Measurements from ENCODE around the gene ADNP.
"Not testable (repeated sequence)": the region's sequence is repeated elsewhere in the genome, so short reads cannot be mapped to it uniquely, and the experiment has no call there.

DNA sequence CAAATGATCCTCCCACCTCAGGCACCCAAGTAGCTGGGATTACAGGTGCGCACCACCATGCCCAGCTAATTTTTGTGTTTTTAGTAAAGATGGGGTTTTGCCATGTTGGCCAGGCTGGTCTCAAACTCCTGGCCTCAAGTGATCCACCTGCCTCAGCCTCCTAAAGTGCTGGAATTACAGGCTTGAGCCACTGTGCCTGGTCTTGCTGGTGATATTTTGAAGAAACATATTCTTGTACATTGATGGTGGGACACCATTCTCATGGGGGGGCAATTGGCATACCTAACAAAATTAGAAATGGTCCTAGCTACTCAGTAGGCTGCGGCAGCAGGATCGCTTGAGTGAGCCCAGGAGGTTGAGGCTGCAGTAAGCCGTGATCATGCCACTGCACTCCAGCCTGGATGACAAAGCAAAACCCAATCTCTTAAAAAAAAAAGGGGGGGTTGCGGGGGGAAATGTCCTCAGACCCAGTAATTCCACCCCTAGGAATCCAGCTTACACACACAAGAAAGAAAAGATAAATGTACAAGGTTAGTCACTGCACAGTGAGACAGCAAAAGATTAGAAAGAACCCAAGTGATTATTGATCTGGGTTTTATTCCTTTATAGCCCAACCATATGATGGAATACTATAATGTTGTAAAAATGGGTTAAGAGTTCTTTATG, 49.3 kb downstream of the ADNP start:
- TF ChIP-seq POLR2A (IDR thresholded peaks at IDR 0.05): not testable (repeated sequence)
- TF ChIP-seq, protein P1, sequence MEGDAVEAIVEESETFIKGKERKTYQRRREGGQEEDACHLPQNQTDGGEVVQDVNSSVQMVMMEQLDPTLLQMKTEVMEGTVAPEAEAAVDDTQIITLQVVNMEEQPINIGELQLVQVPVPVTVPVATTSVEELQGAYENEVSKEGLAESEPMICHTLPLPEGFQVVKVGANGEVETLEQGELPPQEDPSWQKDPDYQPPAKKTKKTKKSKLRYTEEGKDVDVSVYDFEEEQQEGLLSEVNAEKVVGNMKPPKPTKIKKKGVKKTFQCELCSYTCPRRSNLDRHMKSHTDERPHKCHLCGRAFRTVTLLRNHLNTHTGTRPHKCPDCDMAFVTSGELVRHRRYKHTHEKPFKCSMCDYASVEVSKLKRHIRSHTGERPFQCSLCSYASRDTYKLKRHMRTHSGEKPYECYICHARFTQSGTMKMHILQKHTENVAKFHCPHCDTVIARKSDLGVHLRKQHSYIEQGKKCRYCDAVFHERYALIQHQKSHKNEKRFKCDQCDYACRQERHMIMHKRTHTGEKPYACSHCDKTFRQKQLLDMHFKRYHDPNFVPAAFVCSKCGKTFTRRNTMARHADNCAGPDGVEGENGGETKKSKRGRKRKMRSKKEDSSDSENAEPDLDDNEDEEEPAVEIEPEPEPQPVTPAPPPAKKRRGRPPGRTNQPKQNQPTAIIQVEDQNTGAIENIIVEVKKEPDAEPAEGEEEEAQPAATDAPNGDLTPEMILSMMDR (IDR thresholded peaks at IDR 0.05): not testable (repeated sequence)
